Cardiac ventricle fibroblast (primary cell): ENCODE data around the gene ARL5B. TPM values are rescaled to one million over a fixed set of nuclear protein-coding genes. Genes with fewer than 3 reads are reported as not detected.

Experiments
- total RNA-seq: library from RNA; depleted of rRNA; stranded (reverse); fragments of >200 nt; gene quantifications from 2 replicates; pipeline ENCODE4 v1.2.3, GENCODE V29; 2015

Gene ARL5B
- total RNA-seq = 9.2 and 9.5 TPM in 2 replicates

GRCh38 chr10:18659125-18659818 lies at the start of gene ARL5B:
TSS of gene ARL5B (plus strand) at chr10:18659431. CDS start at chr10:18659638, 207 bp downstream.

DNA sequence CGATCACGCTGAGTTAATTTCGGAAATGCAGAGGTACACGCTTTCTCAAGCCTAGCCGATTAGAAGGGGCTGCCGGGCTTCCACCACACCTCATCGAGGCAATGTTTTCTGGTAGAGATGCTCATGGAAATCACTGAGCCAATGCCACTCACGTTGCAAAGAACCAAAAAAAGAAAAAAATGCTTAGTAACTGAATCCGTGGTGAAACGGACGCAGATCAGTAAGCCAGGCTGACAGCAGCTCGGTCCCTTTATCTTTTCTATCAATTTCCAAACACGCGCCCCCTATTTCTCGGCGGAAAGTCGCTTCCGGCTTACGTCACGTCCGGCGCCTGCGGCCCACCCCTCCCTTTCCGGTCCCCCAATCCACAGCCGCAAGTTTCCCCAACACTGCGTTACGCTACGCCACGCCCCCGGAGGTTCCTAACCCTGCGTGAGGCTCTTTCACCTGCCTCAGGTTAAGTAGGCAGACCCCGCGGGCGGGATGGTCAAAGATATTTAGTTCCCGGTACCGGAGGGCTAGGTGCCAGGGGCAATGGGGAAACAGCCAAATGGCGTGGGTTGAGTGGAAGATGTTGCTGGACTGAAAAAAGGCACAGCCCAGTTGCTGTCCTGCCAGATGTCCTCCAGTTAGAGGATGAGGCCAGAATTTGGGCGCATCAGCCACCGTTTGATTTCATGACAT lies 7.8 kb upstream of the ARL5B start, which contains the start of gene NSUN6:
Gene NSUN6 (minus strand): TSS at position 264 of the 684 bp plus-strand sequence. CDS start 384 bp downstream, outside the sequence.

Other genes with a start within 250 kb of the ARL5B start
- gene NSUN6, start 7.8 kb upstream of the ARL5B start, total RNA-seq = 4.9 and 5.8 TPM in 2 replicates